Measurements from ENCODE around the gene APOA5.
"Not testable (repeated sequence)": the region's sequence is repeated elsewhere in the genome, so short reads cannot be mapped to it uniquely, and the experiment has no call there.

The APOA5 gene

GRCh38 chr11:116827461-116827860 lies 35.8 kb upstream of the APOA5 start:
- no peak for DNase-seq

GRCh38 chr11:116826751-116827431 lies 35.2 kb upstream of the APOA5 start:
- DNase-seq, result no peak

- no peak for DNase-seq
Measured at GRCh38 chr11:116825854-116826750, 34.4 kb upstream of the APOA5 start.

GRCh38 chr11:116825434-116825833 lies 33.8 kb upstream of the APOA5 start:
- no peak for DNase-seq

- DNase-seq, result no peak
Measured at GRCh38 chr11:116823031-116823843, 31.6 kb upstream of the APOA5 start, which contains the start of gene APOA4. Gene APOA4, minus strand, starts transcription at chr11:116823304. Its CDS starts 113 bp downstream, at chr11:116823191.

- no peak for DNase-seq
Measured at GRCh38 chr11:116822575-116822974, 30.9 kb upstream of the APOA5 start.

GRCh38 chr11:116821050-116821918 lies 29.6 kb upstream of the APOA5 start:
- no peak for DNase-seq

- no peak for DNase-seq
Measured at GRCh38 chr11:116819049-116819448, 27.4 kb upstream of the APOA5 start.

- no peak for DNase-seq
Measured at GRCh38 chr11:116814502-116814901, 22.8 kb upstream of the APOA5 start.

- no peak for DNase-seq
Measured at GRCh38 chr11:116813781-116814471, 22.2 kb upstream of the APOA5 start.

GRCh38 chr11:116813170-116813569 lies 21.5 kb upstream of the APOA5 start:
- no peak for DNase-seq

GRCh38 chr11:116812109-116812508 lies 20.4 kb upstream of the APOA5 start:
- DNase-seq, result no peak

GRCh38 chr11:116811194-116811593 lies 19.5 kb upstream of the APOA5 start:
- no peak for DNase-seq

GRCh38 chr11:116808262-116809175 lies 16.8 kb upstream of the APOA5 start:
- DNase-seq, result no peak

GRCh38 chr11:116807601-116808261 lies 16.1 kb upstream of the APOA5 start:
- DNase-seq, result no peak

GRCh38 chr11:116804001-116804400 lies 12.3 kb upstream of the APOA5 start:
- DNase-seq, result no peak

GRCh38 chr11:116801662-116802061 lies 10.0 kb upstream of the APOA5 start:
- DNase-seq, result not testable (repeated sequence)

GRCh38 chr11:116800610-116801009 lies 8.9 kb upstream of the APOA5 start:
- no peak for DNase-seq

GRCh38 chr11:116798368-116798767 lies 6.7 kb upstream of the APOA5 start:
- no peak for DNase-seq

GRCh38 chr11:116797816-116798215 lies 6.1 kb upstream of the APOA5 start:
- DNase-seq, result no peak
